Activated naive CD8-positive, alpha-beta T cell treated with anti-CD3 and anti-CD28 coated beads, Interleukin-2, amount 50 U/mL, for 24 hours (primary cell): Measurements from ENCODE around the gene PROKR2.
A peak's percentile ranks its signal among the peaks of the same experiment; 100 is the strongest.

ENCODE experiments used
- ATAC-seq: fragments of 150-1000 bp; cut with Tn5 transposase; one replicate; pipeline ENCODE4 v1.10.0; 2021
- DNase-seq: peaks from one replicate; pipeline ENCODE4 v3.0.0; 2021
- H3K27ac Mint-ChIP-seq: one replicate; pipeline ENCODE4 v1.8.0; 2021; ENCODE audit warnings: mild to moderate bottlenecking, mixed read lengths
- H3K27me3 Mint-ChIP-seq: one replicate; pipeline ENCODE4 v1.8.0; 2021; ENCODE audit warnings: mixed read lengths
- H3K36me3 Mint-ChIP-seq: one replicate; pipeline ENCODE4 v1.8.0; 2021; ENCODE audit warnings: low read depth, mixed read lengths
- H3K4me1 Mint-ChIP-seq: one replicate; pipeline ENCODE4 v1.8.0; 2021; ENCODE audit warnings: mixed read lengths
- H3K4me3 Mint-ChIP-seq: one replicate; pipeline ENCODE4 v1.8.0; 2021; ENCODE audit warnings: mild to moderate bottlenecking, moderate library complexity, mixed read lengths
- H3K9me3 Mint-ChIP-seq: one replicate; pipeline ENCODE4 v1.8.0; 2021; ENCODE audit warnings: mixed read lengths

The PROKR2 gene

GRCh38 chr20:5315807-5316187, 957 bp downstream of the PROKR2 start:
- Mint-ChIP-seq H3K4me3 (no peak overlapping the region), H3K4me1 (no peaks in the 10 kb centered on the region), H3K27ac (no peak overlapping the region), H3K36me3 (no peaks in the 10 kb centered on the region), H3K27me3 (peaks cover 60% of the 10 kb centered on the region), H3K9me3 (no peaks in the 10 kb centered on the region)
- peak; percentile 4 for DNase-seq
- ATAC-seq = no peak

DNA sequence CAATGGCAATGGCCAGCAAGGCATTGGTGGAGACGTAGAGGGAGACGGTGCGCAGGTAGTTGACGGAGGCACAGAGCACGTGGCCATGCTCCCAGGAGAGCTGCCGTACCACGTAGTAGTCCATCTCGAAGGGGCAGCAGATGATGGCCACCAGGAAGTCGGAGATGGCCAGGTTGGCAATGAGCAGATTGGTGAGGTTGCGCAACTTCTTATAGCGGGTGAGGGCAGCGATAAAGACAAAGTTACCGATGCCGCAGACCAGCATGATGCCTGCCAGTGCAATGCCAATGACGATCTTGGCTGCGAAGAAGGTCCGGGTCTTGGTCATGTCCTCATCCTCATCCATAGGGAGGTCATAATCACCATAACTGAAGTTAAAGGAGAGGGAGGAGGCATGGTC, 2.8 kb downstream of the PROKR2 start:
- DNase-seq = no peak
- no peak for ATAC-seq
- H3K9me3 Mint-ChIP-seq = peaks cover 7% of the 10 kb centered on the region
- peaks cover 53% of the 10 kb centered on the region for H3K27me3 Mint-ChIP-seq
- H3K27ac Mint-ChIP-seq = no peak overlapping the region
- H3K36me3 Mint-ChIP-seq = peaks cover 3% of the 10 kb centered on the region
- H3K4me1 Mint-ChIP-seq = no peaks in the 10 kb centered on the region
- no peak overlapping the region for H3K4me3 Mint-ChIP-seq

DNA sequence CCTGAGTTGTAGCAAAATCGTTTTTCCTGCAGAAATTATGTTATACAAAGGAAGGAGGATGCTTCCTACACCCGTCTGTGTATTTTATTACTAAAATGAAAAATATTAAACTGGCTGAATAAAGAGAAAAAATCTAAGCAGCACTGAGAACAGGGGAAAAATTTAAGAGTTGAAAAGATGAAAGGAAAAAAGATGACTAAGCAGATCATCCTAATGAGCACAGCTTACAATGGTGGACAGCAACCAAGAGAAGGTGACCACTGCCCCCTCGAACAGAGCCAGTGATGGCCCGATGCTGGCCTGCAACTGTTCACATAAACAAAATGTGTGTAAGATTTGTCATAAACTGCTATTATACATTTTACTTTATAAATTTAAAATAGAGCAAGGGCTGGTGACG, 4.2 kb downstream of the PROKR2 start:
- no peaks in the 10 kb centered on the region for H3K4me1 Mint-ChIP-seq
- H3K4me3 Mint-ChIP-seq = no peak overlapping the region
- no peak for ATAC-seq

DNA sequence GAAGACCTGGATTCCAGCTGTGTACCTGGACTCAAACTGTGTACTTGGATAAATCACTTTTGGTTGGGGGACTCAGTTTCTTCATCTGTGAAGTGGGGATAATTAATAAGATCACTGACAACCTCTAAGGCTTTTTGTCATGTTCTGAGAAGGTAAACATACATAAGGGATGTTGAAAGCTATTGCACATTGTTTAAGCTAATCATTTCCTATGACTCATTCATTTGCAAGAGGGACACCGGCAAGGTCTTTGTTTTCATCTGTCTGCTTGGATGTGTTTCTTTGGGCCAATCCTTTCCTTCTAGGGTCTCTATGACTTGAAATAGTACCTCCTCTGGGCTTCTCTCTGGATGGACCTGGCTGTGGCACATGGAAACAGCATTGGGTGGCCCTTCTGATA, 6.8 kb downstream of the PROKR2 start:
- H3K4me1 Mint-ChIP-seq = no peaks in the 10 kb centered on the region
- no peak overlapping the region for H3K27ac Mint-ChIP-seq
- DNase-seq = no peak
- no peak for ATAC-seq
- H3K27me3 Mint-ChIP-seq = peaks cover 20% of the 10 kb centered on the region
- peaks cover 3% of the 10 kb centered on the region for H3K36me3 Mint-ChIP-seq
- H3K4me3 Mint-ChIP-seq = no peak overlapping the region
- H3K9me3 Mint-ChIP-seq = peaks cover 27% of the 10 kb centered on the region

More for the DNA sequence above, 4.2 kb downstream of the PROKR2 start:
- peaks cover 3% of the 10 kb centered on the region for H3K36me3 Mint-ChIP-seq
- peaks cover 41% of the 10 kb centered on the region for H3K27me3 Mint-ChIP-seq
- no peak overlapping the region for H3K27ac Mint-ChIP-seq
- DNase-seq = no peak
- peaks cover 15% of the 10 kb centered on the region for H3K9me3 Mint-ChIP-seq

GRCh38 chr20:5298811-5299210, 17.9 kb downstream of the PROKR2 start:
- ATAC-seq (no peak), DNase-seq (no peak)
- Mint-ChIP-seq H3K9me3 (no peaks in the 10 kb centered on the region), H3K27ac (no peak overlapping the region), H3K36me3 (no peaks in the 10 kb centered on the region), H3K27me3 (peaks cover 27% of the 10 kb centered on the region), H3K4me3 (no peak overlapping the region), H3K4me1 (no peaks in the 10 kb centered on the region)

DNA sequence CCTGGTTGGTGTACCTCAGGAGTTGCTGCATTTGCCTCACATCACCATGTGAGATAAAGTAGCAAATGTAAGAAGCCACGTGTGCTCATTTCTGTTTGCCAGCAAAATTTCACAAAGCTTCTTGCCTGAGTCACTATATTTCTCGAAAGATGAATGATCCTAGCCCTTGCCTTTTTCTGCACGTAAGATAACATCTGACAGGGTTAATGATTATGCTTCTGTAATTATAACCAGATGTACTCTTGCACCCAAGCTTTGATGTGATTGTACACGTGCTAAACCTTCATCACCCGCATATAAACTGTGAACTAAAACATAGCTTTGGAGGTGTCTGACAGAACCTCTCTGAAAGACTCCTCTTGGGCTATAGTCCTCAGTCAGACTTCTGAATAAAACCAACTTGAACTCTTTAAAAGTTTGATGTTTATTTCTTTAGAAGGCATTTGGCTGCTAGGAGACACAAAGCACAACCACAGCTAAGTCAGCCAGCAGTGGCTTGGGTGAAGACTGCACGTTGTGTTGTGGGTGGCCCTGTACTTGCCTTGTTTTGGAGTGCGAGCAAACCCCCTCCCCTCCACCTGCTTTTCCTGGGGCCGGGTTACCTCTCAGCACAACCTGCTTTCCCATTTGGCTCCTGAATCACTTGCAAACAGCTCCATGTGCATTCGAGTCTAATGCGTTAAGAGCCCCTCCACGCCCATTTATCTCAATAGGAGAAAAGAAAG, 19.3 kb downstream of the PROKR2 start:
- H3K4me1 Mint-ChIP-seq = no peaks in the 10 kb centered on the region
- H3K27me3 Mint-ChIP-seq = peaks cover 26% of the 10 kb centered on the region
- no peak for DNase-seq
- no peaks in the 10 kb centered on the region for H3K9me3 Mint-ChIP-seq
- H3K36me3 Mint-ChIP-seq = no peaks in the 10 kb centered on the region
- H3K27ac Mint-ChIP-seq = no peak overlapping the region
- no peak for ATAC-seq
- no peak overlapping the region for H3K4me3 Mint-ChIP-seq

DNA sequence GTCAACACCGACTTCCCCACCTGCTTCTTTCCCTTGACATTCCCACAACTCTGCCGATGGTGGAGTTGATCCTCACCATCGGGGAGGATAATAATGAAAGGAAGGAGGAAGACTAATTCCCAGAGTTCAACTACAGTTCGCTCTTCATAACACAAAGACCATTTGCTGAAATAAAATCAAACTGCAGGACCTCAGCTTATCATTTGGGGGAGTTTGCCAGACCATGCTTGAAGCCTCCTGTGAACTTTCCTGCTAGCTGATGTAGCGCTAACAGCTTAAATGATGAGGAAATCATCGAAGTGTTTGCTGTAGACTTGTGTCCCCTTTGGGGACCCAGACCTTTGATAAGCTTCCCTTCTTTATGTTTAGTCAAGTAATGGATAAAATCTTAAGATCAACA, 26.2 kb downstream of the PROKR2 start:
- H3K27me3 Mint-ChIP-seq = peaks cover 19% of the 10 kb centered on the region
- H3K27ac Mint-ChIP-seq = no peak overlapping the region
- H3K9me3 Mint-ChIP-seq = peaks cover 4% of the 10 kb centered on the region
- no peaks in the 10 kb centered on the region for H3K36me3 Mint-ChIP-seq
- no peak for DNase-seq
- H3K4me3 Mint-ChIP-seq = no peak overlapping the region
- no peak for ATAC-seq
- no peaks in the 10 kb centered on the region for H3K4me1 Mint-ChIP-seq

- ATAC-seq = no peak
- Mint-ChIP-seq H3K4me1 (no peaks in the 10 kb centered on the region), H3K27me3 (peaks cover 30% of the 10 kb centered on the region), H3K4me3 (no peak overlapping the region), H3K36me3 (no peaks in the 10 kb centered on the region), H3K9me3 (peaks cover 12% of the 10 kb centered on the region), H3K27ac (no peak overlapping the region)
- DNase-seq = no peak
Observed at GRCh38 chr20:5282561-5282960, 34.2 kb downstream of the PROKR2 start.

- Mint-ChIP-seq H3K4me3 (no peak overlapping the region), H3K36me3 (no peaks in the 10 kb centered on the region), H3K27ac (no peak overlapping the region), H3K9me3 (peaks cover 4% of the 10 kb centered on the region), H3K4me1 (no peaks in the 10 kb centered on the region), H3K27me3 (peaks cover 26% of the 10 kb centered on the region)
- DNase-seq (no peak), ATAC-seq (no peak)
Observed at GRCh38 chr20:5279661-5280060, 37.1 kb downstream of the PROKR2 start.

DNA sequence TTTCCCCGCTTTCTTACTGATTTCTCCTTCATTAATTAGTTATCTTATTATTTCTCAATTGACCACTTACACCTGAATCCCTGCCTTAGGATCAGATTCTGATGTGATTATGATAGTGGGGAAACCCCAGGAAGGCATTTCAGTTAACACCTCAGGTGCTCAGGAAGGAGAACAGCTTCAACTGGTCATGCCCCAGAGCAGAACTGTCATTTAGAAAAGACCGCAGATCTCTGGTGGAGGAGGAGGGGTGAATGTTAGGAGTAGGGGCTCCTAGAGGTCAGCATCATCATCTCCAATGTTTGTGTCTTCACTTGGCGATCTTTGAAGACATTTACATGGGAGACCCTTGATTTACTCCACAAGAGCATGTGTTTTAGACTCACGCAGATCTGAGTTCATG, 44.5 kb downstream of the PROKR2 start:
- peaks cover 6% of the 10 kb centered on the region for H3K27me3 Mint-ChIP-seq
- H3K36me3 Mint-ChIP-seq = no peaks in the 10 kb centered on the region
- no peak overlapping the region for H3K27ac Mint-ChIP-seq
- no peak for DNase-seq
- H3K4me1 Mint-ChIP-seq = peaks cover 6% of the 10 kb centered on the region
- H3K4me3 Mint-ChIP-seq = no peak overlapping the region
- no peaks in the 10 kb centered on the region for H3K9me3 Mint-ChIP-seq
- no peak for ATAC-seq

- no peak for DNase-seq
- no peak overlapping the region for H3K4me3 Mint-ChIP-seq
- H3K36me3 Mint-ChIP-seq = no peaks in the 10 kb centered on the region
- H3K9me3 Mint-ChIP-seq = no peaks in the 10 kb centered on the region
- peaks cover 11% of the 10 kb centered on the region for H3K4me1 Mint-ChIP-seq
- peaks cover 7% of the 10 kb centered on the region for H3K27me3 Mint-ChIP-seq
- H3K27ac Mint-ChIP-seq = no peak overlapping the region
- ATAC-seq = no peak
Observed at GRCh38 chr20:5270603-5271002, 46.2 kb downstream of the PROKR2 start.

DNA sequence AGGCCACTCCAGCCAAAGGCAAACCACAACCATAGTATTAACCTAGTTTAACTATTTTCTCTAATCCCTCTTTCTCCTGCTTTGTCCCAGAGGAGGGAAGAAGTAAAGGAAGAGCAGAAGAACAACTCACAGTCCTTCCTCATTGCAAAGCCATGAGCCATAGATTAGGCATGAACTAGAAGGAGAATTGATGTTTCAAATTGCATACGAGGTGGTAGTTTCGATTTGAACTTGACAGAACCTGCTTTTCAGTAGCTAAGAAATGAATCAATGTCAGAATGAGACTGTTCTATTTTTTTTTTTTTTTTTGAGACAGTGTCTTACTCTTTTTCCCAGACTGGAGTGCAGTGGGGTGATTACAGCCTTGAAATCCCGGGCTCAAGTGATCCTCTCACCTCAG, 48.3 kb downstream of the PROKR2 start:
- Mint-ChIP-seq H3K27me3 (peaks cover 10% of the 10 kb centered on the region), H3K27ac (no peak overlapping the region), H3K4me3 (no peak overlapping the region), H3K4me1 (peaks cover 11% of the 10 kb centered on the region), H3K36me3 (no peaks in the 10 kb centered on the region), H3K9me3 (no peaks in the 10 kb centered on the region)
- DNase-seq (no peak), ATAC-seq (no peak)

DNA sequence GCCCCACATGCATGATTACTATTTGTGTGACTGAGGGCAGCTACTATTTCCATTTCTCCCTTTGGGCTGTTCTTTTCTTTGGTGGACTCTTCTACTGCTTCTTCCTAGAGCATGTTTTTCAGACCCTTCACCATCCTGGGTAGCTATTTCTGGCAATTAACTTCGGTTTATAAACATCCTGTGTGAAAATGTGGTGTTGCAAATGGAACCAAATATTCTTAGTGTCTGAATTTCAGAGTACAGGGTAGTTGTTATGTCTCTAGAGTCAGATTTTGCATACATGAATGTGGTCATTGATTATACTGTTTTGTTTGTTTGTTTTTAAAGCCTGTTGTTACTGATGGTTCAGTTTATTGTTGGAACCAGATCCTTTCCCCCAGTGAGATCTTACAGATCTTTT, 49.7 kb downstream of the PROKR2 start:
- Mint-ChIP-seq H3K27ac (no peak overlapping the region), H3K4me3 (no peak overlapping the region), H3K27me3 (peaks cover 10% of the 10 kb centered on the region), H3K36me3 (no peaks in the 10 kb centered on the region), H3K9me3 (no peaks in the 10 kb centered on the region), H3K4me1 (peaks cover 11% of the 10 kb centered on the region)
- no peak for ATAC-seq
- no peak for DNase-seq
